GM12878 (cell line): ENCODE results near the gene ZNF81. TPM values are rescaled to one million over a fixed set of nuclear protein-coding genes. Genes with fewer than 3 reads are reported as not detected.

Source experiments
- ATAC-seq: fragments of 200-7000 bp; cut with Tn5 transposase; 3 replicates; pipeline ENCODE4 v1.9.1; 2020; ENCODE audit warnings: mild to moderate bottlenecking, moderate library complexity
- BruUV-seq: library from RNA; stranded (reverse); fragments of 400-500 nt; replicated peaks from 2 replicates; lab custom pipeline; 2021; lab: Mats Ljungman, UMichigan
- CTCF ChIA-PET: fragments of 300-600 bp; sonication (Branson Sonifier 250); formaldehyde crosslinking; extraction: SDS; loops from one replicate; lab custom pipeline; 2021; ENCODE audit warnings: inconsistent platforms; lab: Yijun Ruan, JAX
- POLR2A ChIA-PET: fragments of 350-600 bp; formaldehyde crosslinking; extraction: SDS; loops from one replicate; lab custom pipeline; 2021; ENCODE audit warnings: inconsistent platforms; lab: Charles Lee
- RAD21 ChIA-PET: fragments of 300-600 bp; sonication (Branson Sonifier 250); formaldehyde crosslinking; loops from one replicate; lab custom pipeline; 2023; ENCODE audit warnings: antibody characterized with exemption; ENCODE audit not compliant: unreplicated experiment; lab: Charles Lee
- SMC1A ChIA-PET: fragments of 300-600 bp; sonication (Branson Sonifier 250); formaldehyde crosslinking; loops from one replicate; lab custom pipeline; 2023; ENCODE audit not compliant: unreplicated experiment, uncharacterized antibody; lab: Charles Lee
- DNase-seq: peaks from one replicate; pipeline ENCODE4 v3.0.0-alpha.2; 2011; ENCODE audit warnings: low read depth, low spot score
- FAIRE-seq: peaks from 3 replicates; lab custom pipeline; 2011; peaks lifted over from hg19 to GRCh38; lab: Jason Lieb, UNC
- H2AFZ ChIP-seq: 2 replicates; pipeline ENCODE4 v1.6.0; 2011; ENCODE audit warnings: low read depth, low read length, control low read depth; ENCODE audit not compliant: control insufficient read depth
- H3K27ac ChIP-seq: 2 replicates; pipeline ENCODE4 v1.5.1; 2011; ENCODE audit warnings: control low read depth; ENCODE audit not compliant: control insufficient read depth, insufficient read depth
- H3K27me3 ChIP-seq, 2 experiments: replicated peaks in 1 of 2; 2 replicates each; pipeline versions ENCODE4 v1.6.0 to v1.6.1; 2011; ENCODE audit warnings: low read length in 1 of 2; ENCODE audit not compliant: control insufficient read depth in 2 of 2, insufficient read depth in 2 of 2
- H3K36me3 ChIP-seq, 2 experiments: 2 replicates each; pipeline ENCODE4 v1.5.1; 2011; ENCODE audit warnings: low read length in 1 of 2; ENCODE audit not compliant: control insufficient read depth in 2 of 2, insufficient read depth in 2 of 2
- H3K4me1 ChIP-seq: 2 replicates; pipeline ENCODE4 v1.6.1; 2011; ENCODE audit warnings: mild to moderate bottlenecking, low read length, moderate library complexity, mixed read lengths; ENCODE audit not compliant: control insufficient read depth, insufficient read depth
- H3K4me2 ChIP-seq: 2 replicates; pipeline ENCODE4 v1.6.0; 2011; ENCODE audit warnings: control low read depth; ENCODE audit not compliant: control insufficient read depth, insufficient read depth
- H3K4me3 ChIP-seq: fragments of 200-600 bp; sonication (generic); 2 replicates; pipeline ENCODE4 v1.5.1; 2016
- H3K79me2 ChIP-seq: 2 replicates; pipeline ENCODE4 v1.6.0; 2011; ENCODE audit warnings: low read length; ENCODE audit not compliant: control insufficient read depth, insufficient read depth
- H3K9ac ChIP-seq: 2 replicates; pipeline ENCODE4 v1.8.0; 2011; ENCODE audit warnings: low read length, control low read depth, mixed read lengths; ENCODE audit not compliant: control insufficient read depth, insufficient read depth
- H3K9me3 ChIP-seq: replicated peaks from 3 replicates; pipeline ENCODE4 v1.5.1; 2011; ENCODE audit warnings: mild to moderate bottlenecking, low read length; ENCODE audit not compliant: control insufficient read depth, insufficient read depth
- H4K20me1 ChIP-seq: 2 replicates; pipeline ENCODE4 v1.6.0; 2011; ENCODE audit not compliant: control insufficient read depth, insufficient read depth
- CREM ChIP-seq: IDR thresholded peaks from 2 replicates; pipeline ENCODE4 v1.6.1; 2014; ENCODE audit warnings: antibody characterized with exemption, low read depth
- IRF4 ChIP-seq: IDR thresholded peaks from 2 replicates; pipeline ENCODE4 v1.6.1; 2011; ENCODE audit warnings: low read depth, low read length
- MTA3 ChIP-seq: IDR thresholded peaks from 2 replicates; pipeline ENCODE4 v1.6.1; 2012; ENCODE audit warnings: low read length, inconsistent platforms, borderline replicate concordance
- RELA ChIP-seq: fragments of 450-650 bp; IDR thresholded peaks from 2 replicates; pipeline ENCODE4 v1.8.0; 2014; ENCODE audit warnings: borderline replicate concordance; ENCODE audit not compliant: partially characterized antibody
- WGBS: methylation state at CpG from one replicate; pipeline ENCODE4 v1.1.6; 2016; ENCODE audit warnings: low lambda C conversion rate; ENCODE audit not compliant: insufficient replicate concordance, insufficient coverage; ENCODE audit errors: missing lambda C conversion rate; 5-methylcytosine and 5-hydroxymethylcytosine counted together
- in situ Hi-C: fragments of 300-500 bp; cut with MboI; formaldehyde crosslinking; loops from 9 replicates; pipeline ENCODE4 v1.14.3; 2018; ENCODE audit warnings: mixed read lengths
- intact Hi-C: fragments of 100-400 bp; cut with micrococcal nuclease; formaldehyde crosslinking; loops from one replicate; pipeline ENCODE4 v1.14.2; 2022; ENCODE audit not compliant: unreplicated experiment
- polyA plus RNA-seq, 11 experiments: library from polyadenylated mRNA; depleted of rRNA in 4 of 11; unstranded in 6 of 11; stranded (reverse) in 5 of 11; fragments of >200 nt; fragmentation: Nextera tagmentation in 4 of 11; fragmentation: Illumina TruSeq in 1 of 11; extraction: Ambion mirVana in 4 of 11; extraction: Trizol in 1 of 11; gene quantifications; 1 replicate in 1 of 11; 2 replicates in 10 of 11; pipeline versions ENCODE4 v1.2.1 to v1.2.3, GENCODE V29; 2011 to 2016; ENCODE audit warnings: inconsistent platforms in 2 of 11, missing spikeins in 2 of 11, low read depth in 1 of 11
- total RNA-seq, 4 experiments: library from RNA; depleted of rRNA in 3 of 4; stranded (reverse); fragments of >200 nt in 3 of 4; fragmentation: Illumina TruSeq in 1 of 4; extraction: Trizol in 1 of 4; gene quantifications; 2 replicates each; pipeline versions ENCODE4 v1.2.1 to v1.2.3, GENCODE V29; 2013 to 2021
- TF ChIP-seq, protein P1 (sequence below), 3 experiments: IDR thresholded peaks in 2 of 3; conservative IDR thresholded peaks in 1 of 3; 2 replicates each; pipeline ENCODE4 v1.5.1; 2011; ENCODE audit warnings: low read depth in 3 of 3, low read length in 3 of 3, mild to moderate bottlenecking in 3 of 3, control low read depth in 2 of 3, moderate library complexity in 2 of 3, inconsistent platforms in 1 of 3, mixed read lengths in 1 of 3; ENCODE audit not compliant: control insufficient read depth in 2 of 3, insufficient read depth in 1 of 3; ENCODE audit errors: extremely low read depth in 1 of 3

Gene ZNF81
- total and polyA plus RNA-seq, 10 of the 15 experiments (the other 5 are each of a cell fraction or from before 2014, with no cell fraction given), result 3.4 to 7.2 (median 4.4) TPM

DNA sequence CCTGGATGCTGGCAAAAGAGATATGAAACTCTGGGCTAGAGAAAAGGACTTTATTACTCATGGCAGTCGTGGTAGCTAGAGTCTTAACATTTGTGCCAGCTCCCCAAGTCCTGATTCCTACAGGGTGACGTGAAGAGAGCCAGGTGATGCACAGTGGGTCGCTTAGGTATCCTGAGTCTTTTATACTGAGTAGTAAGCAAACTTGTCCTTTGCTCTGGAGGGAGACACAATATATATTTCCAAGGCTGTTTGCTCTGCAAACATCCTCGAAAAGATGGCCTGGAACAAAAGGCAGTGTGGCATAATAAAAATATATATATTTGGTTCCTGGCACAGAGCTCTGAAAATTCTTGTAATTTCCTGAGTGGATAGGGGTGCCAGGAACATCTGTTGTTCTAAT is 23.0 kb downstream of the ZNF81 start:
- ChIA-PET RAD21 (no interaction called here), POLR2A (no interaction called here), SMC1A (no interaction called here), CTCF (interaction anchor here (0.6 to 1.2 kb wide), 3 partner anchors 28 to 1103 kb away, joined by 3 to 4 read pairs (median 4); no protein-coding TSS in a partner anchor)
- Histone ChIP-seq H3K36me3 (no peaks in the 10 kb centered on the region; a peak in 1 of 4 replicates), H3K4me2 (no peak overlapping the region), H3K4me3 (no peak overlapping the region), H3K9me3 (no peaks in the 10 kb centered on the region), H4K20me1 (no peaks in the 10 kb centered on the region), H2AFZ (no peak overlapping the region), H3K79me2 (no peaks in the 10 kb centered on the region), H3K9ac (no peak overlapping the region), H3K4me1 (no peaks in the 10 kb centered on the region), H3K27me3 (no peaks in the 10 kb centered on the region), H3K27ac (no peak overlapping the region)
- DNase-seq (no peak), ATAC-seq (no peak), FAIRE-seq (no peak)
- 26% methylated on average over 4 of the region's 4 CpGs for WGBS
- TF ChIP-seq IRF4 (no peak), CREM (no peak), RELA (no peak)
- in situ Hi-C loops (no loop called here), intact Hi-C loops (no loop called here)
- no TSS peak for BruUV-seq

DNA sequence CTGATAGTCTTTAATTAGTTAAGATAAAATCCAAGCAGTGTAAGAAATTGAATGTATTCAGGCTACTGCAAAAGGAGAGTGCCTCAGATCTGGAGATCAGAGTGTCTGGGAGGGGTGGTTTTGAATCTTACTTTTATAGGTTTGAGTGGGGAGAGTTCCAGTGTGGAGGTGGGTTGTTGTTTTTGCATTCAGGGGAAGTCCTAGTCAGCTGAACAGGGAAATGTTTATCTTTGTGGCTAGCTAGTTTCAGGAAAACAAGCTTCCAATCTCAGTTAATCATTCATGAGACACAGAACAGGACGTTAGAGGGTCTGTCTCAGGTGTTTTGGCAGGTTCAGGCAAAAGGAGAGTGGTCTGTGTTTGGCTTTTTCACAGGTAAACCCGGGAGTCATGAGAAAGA is 26.0 kb downstream of the ZNF81 start:
- SMC1A ChIA-PET, result no interaction called here
- ATAC-seq, result no peak
- POLR2A ChIA-PET, result no interaction called here
- Histone ChIP-seq H3K9me3 (no peaks in the 10 kb centered on the region), H3K4me3 (no peak overlapping the region), H4K20me1 (no peaks in the 10 kb centered on the region), H2AFZ (no peak overlapping the region), H3K4me2 (no peak overlapping the region), H3K9ac (no peak overlapping the region), H3K36me3 (no peaks in the 10 kb centered on the region; a peak in 1 of 4 replicates), H3K4me1 (no peaks in the 10 kb centered on the region), H3K27ac (no peak overlapping the region), H3K27me3 (no peaks in the 10 kb centered on the region), H3K79me2 (no peaks in the 10 kb centered on the region)
- in situ Hi-C loops (no loop called here), intact Hi-C loops (no loop called here)
- CTCF ChIA-PET, result interaction anchor here (2.5 kb wide), 1 partner anchor 9 kb away, joined by 12 read pairs; no protein-coding TSS in a partner anchor
- 27% methylated on average over 2 of the region's 2 CpGs for WGBS
- no peak for FAIRE-seq
- no peak for TF ChIP-seq MTA3
- TF ChIP-seq, protein P1, sequence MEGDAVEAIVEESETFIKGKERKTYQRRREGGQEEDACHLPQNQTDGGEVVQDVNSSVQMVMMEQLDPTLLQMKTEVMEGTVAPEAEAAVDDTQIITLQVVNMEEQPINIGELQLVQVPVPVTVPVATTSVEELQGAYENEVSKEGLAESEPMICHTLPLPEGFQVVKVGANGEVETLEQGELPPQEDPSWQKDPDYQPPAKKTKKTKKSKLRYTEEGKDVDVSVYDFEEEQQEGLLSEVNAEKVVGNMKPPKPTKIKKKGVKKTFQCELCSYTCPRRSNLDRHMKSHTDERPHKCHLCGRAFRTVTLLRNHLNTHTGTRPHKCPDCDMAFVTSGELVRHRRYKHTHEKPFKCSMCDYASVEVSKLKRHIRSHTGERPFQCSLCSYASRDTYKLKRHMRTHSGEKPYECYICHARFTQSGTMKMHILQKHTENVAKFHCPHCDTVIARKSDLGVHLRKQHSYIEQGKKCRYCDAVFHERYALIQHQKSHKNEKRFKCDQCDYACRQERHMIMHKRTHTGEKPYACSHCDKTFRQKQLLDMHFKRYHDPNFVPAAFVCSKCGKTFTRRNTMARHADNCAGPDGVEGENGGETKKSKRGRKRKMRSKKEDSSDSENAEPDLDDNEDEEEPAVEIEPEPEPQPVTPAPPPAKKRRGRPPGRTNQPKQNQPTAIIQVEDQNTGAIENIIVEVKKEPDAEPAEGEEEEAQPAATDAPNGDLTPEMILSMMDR (IDR thresholded peaks at IDR 0.05 in 2 of 3, conservative IDR thresholded peaks at IDR 0.05 in 1 of 3; ENCODE audit: control insufficient read depth in 2 of 3, extremely low read depth in 1 of 3, insufficient read depth in 1 of 3, low read depth in 3 of 3, low read length in 3 of 3), result no peak
- RAD21 ChIA-PET, result no interaction called here
- no peak for DNase-seq
- BruUV-seq, result no TSS peak
